NB4 (cell line): ENCODE data around the gene GRIN2A.

Source experiments
- CTCF ChIP-seq: IDR thresholded peaks from one replicate; pipeline ENCODE4 v1.5.1; 2012; ENCODE audit warnings: low read depth, low read length
- POLR2A ChIP-seq: IDR thresholded peaks from 2 replicates; pipeline ENCODE4 v1.6.1; 2011; ENCODE audit warnings: mild to moderate bottlenecking; ENCODE audit not compliant: insufficient read length; ENCODE audit errors: extremely low read depth

- TF ChIP-seq CTCF = no peak
- TF ChIP-seq POLR2A = no peak
These were observed 85.0 kb downstream of the GRIN2A start for GRCh38 chr16:10097271-10097670.
